ENCODE data around the gene ARHGAP42.
"Not testable (repeated sequence)": the region's sequence is repeated elsewhere in the genome, so short reads cannot be mapped to it uniquely, and the experiment has no call there.

The ARHGAP42 gene

DNA sequence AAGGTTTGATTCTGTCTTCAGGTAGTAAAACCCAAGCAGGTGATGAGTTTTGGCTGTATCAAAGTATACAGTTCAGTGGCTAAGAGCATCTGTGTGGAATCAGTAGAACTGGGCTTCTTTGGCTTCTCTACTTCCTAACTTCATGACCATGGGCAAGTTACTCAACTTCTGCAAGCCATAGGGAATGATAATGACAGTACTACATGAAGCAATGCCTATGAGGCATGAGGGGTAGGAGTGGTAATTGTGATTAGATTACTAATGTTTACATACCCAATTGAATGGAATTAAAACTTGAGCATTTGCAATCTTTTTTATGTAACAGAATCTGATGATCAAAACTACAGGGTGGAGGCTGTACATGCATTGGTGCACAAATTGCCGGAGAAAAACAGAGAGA is 278.3 kb downstream of the ARHGAP42 start:
- no peak for DNase-seq (ENCODE audit: low read depth in 2 of 2)

GRCh38 chr11:100966366-100966765 is 279.3 kb downstream of the ARHGAP42 start:
- no peak for DNase-seq (ENCODE audit: low read depth in 2 of 2)

DNA sequence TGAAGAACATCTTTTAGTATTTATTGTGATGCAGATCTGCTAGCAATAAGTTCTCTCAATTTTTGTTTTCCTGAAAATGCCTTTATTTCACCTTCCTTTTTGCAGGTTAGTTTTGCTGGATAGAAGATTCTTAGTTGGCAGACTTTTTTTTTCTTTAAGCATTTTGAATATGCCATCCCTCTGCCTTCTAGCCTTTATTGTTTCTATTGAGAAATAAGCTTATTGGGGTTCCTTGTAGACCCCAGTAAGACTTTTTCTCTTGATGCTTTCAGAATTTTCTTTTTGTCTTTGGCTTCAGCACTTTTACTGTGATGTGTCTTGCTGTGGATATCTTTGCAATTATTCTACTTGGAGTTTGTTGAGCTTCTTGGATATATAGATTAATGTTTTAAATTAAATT is 281.9 kb downstream of the ARHGAP42 start:
- no peak for DNase-seq (ENCODE audit: low read depth in 2 of 2)

- no peak for DNase-seq (ENCODE audit: low read depth in 2 of 2)
Observed at GRCh38 chr11:100970283-100971164, 283.4 kb downstream of the ARHGAP42 start.

- no peak for DNase-seq (ENCODE audit: low read depth in 2 of 2)
Observed at GRCh38 chr11:100972046-100972445, 285.0 kb downstream of the ARHGAP42 start.

DNA sequence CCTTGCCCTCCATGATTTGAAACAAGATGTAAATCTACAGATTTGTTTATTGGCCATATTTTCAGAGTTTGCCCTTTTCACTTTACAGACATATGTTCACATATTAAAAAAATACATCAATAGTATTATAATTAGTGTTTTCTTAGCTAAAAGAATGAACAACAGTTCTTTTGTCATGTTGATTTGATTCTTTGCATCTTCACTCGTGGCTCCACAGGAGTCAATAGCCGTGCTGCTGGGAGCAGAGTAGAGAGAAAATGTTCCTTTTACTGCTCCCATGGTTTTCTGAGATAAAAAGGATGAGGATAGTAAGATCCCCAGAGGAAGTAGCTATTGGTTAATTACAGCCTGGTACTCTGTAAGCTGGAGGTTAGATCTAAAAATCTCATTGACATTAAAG is 291.4 kb downstream of the ARHGAP42 start:
- DNase-seq (ENCODE audit: low read depth in 2 of 2), result no peak

DNA sequence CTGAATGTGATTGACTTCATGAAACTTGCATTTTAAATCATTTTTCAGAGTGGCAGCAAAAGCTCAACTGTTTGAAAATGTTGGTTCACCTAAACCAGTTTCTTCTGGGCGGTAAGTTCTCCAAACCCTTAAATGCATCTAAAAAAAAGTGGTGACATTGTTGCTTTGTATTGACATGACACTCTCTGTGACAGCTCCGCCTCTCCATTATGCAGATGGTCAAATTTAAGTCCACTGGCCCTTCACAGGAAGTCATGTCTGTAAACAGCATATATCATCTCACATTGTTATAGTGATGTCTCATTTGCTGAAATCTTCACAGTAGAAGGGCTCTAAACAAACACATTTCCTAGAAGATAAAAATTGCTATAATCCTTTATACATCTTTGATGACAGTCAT is 291.9 kb downstream of the ARHGAP42 start:
- DNase-seq (ENCODE audit: low read depth in 2 of 2), result no peak

- no peak for DNase-seq (ENCODE audit: low read depth in 2 of 2)
Observed at GRCh38 chr11:100980156-100980555, 293.1 kb downstream of the ARHGAP42 start.

GRCh38 chr11:100981196-100981824 is 294.2 kb downstream of the ARHGAP42 start:
- DNase-seq (ENCODE audit: low read depth in 2 of 2), result no peak

DNA sequence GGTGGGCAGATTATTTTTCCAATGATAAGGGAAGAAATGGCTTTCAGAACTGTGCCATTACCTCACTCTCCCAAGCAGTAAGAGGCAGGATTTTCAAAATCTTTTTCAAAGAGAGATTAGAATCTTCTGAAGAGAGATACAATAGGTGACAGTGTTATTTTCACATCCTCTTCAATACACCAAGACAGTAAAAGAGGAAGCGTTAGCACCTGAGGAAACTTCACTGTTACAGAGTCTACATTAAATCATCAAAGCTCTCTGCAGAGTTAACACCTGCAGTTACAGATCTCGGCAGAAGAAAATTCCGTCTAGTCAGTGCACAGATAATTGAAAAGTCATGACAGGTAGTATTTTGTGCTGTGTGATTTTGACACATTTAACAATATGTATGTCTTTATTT is 297.6 kb downstream of the ARHGAP42 start:
- no peak for DNase-seq (ENCODE audit: low read depth in 2 of 2)

DNA sequence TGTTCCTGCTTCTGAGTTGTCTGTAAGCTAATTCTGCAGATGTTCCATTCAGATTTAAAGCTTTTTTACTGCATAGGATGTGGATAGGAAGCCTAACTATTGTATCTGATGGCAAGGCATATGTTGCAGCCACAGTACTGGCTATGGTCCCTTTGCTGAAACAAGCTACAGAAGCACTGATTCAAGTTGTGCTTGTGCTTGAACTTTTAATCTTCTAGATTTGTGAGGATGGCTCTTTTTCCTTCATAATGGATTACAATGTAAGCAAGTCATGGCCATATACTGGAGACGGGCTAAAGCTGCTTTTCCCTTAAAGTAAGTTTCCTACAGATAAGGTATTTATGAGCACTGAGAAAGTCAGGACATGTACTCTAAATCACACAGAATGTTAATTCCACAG is 303.8 kb downstream of the ARHGAP42 start:
- DNase-seq (ENCODE audit: low read depth in 2 of 2), result no peak

GRCh38 chr11:100991541-100991940 is 304.5 kb downstream of the ARHGAP42 start:
- DNase-seq (ENCODE audit: low read depth in 2 of 2), result no peak

- no peak for DNase-seq (ENCODE audit: low read depth in 2 of 2)
Observed at GRCh38 chr11:100994966-100995365, 307.9 kb downstream of the ARHGAP42 start.

GRCh38 chr11:100999756-101000155 is 312.7 kb downstream of the ARHGAP42 start:
- DNase-seq (ENCODE audit: low read depth in 2 of 2), result no peak

GRCh38 chr11:101003468-101003867 is 316.4 kb downstream of the ARHGAP42 start:
- DNase-seq (ENCODE audit: low read depth in 2 of 2), result no peak

- DNase-seq (ENCODE audit: low read depth in 2 of 2), result no peak
Observed at GRCh38 chr11:101008961-101009689, 322.0 kb downstream of the ARHGAP42 start.

DNA sequence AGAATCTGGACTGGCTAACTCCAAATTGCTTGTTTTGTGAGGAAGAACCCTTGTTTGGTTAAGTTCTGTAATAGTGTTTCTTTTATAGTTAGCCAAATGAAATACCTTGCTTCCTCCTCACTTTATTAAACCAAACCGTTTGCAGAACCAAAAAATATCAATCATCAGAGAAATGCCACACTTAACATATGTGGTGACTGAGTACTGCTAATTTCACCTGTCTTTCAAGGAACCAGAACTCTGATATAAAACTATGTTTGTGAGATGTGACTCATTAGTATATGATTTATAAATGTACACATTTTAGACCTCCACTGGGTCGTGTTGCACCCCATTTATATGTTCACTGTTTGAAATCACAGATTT is 322.6 kb downstream of the ARHGAP42 start:
- no peak for DNase-seq (ENCODE audit: low read depth in 2 of 2)

DNA sequence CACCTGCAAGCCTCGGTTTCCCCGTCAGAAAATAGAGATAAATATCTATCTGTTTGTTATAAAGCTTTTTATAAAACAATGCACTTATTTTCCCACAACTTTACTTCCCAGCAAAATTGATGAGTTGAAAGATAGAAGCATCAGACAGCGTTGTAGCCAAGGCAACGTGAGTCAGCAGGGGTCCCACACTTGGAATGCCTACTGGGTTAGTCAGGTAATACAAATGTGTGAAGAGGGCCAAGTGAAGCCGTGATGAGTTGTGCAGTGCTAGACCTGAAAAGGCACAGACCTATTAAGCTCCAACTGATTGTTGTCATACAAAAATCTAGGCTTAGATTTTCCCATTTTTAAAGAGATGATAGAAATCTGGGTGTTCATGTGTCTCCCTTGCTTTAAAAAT is 323.8 kb downstream of the ARHGAP42 start:
- no peak for DNase-seq (ENCODE audit: low read depth in 2 of 2)

DNA sequence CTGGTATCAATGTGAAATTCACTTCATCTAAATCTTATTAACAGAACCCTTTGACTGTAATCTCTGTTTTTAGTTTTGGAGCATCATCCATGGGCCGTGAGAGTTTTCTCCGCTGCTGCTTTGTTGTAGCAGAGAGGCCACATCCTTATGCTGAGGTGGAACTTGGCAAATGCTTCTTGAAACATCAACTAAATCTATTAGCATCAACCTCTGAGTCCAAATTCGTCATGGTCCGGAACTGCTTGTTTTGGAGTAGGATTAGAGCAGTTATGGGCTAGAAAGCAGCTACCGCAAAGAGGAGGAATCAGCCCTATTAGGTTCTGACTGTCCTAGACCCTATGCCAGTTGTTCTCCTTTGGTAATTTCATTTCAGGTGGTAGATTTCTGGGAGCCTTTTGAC is 324.8 kb downstream of the ARHGAP42 start:
- DNase-seq (ENCODE audit: low read depth in 2 of 2), result no peak

DNA sequence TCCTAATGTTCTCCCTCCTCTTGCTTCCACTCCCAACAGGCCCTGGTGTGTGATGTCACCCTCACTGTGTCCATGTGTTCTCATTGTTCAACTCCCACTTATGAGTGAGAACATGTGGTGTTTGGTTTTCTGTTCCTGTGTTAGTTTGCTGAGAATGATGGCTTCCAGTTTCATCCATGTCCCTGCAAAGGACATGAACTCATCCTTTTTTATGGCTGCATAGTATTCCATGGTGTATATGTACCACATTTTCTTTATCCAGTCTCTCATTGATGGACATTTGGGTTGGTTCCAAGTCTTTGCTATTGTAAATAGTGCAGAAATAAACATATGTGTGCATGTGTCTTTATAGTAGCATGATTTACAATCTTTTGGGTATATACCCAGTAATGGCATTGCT is 326.6 kb downstream of the ARHGAP42 start:
- not testable (repeated sequence) for DNase-seq (ENCODE audit: low read depth in 2 of 2)

GRCh38 chr11:101014600-101015285 is 327.7 kb downstream of the ARHGAP42 start:
- no peak for DNase-seq (ENCODE audit: low read depth in 2 of 2)

GRCh38 chr11:101019870-101020269 is 332.8 kb downstream of the ARHGAP42 start:
- DNase-seq (ENCODE audit: low read depth in 2 of 2), result no peak
